ENCODE measurements around the gene KISS1. TPM values are rescaled to one million over a fixed set of nuclear protein-coding genes. Genes with fewer than 3 reads are reported as not detected.

KISS1 gene
- polyA plus RNA-seq, 1 donor (not counting 4 experiments of a cell fraction or from before 2014, with no cell fraction given) = not detected

- no peak overlapping the region for H3K9ac ChIP-seq (ENCODE audit: control insufficient read depth, extremely low read depth, insufficient read depth, low read length)
- no peaks in the 10 kb centered on the region for H3K79me2 ChIP-seq (ENCODE audit: control insufficient read depth, insufficient read depth, low read length)
- no peaks in the 10 kb centered on the region for H3K36me3 ChIP-seq (ENCODE audit: control insufficient read depth in 2 of 2, extremely low read depth in 1 of 2, insufficient read depth in 2 of 2, low read length in 2 of 2)
- no peak overlapping the region for H3K27ac ChIP-seq (ENCODE audit: control insufficient read depth, insufficient read depth, low read length)
- no peaks in the 10 kb centered on the region for H3K9me3 ChIP-seq (ENCODE audit: control insufficient read depth, low read depth, low read length)
- H3K4me2 ChIP-seq (ENCODE audit: control insufficient read depth, extremely low read depth, insufficient read depth, low read depth, low read length) = no peak overlapping the region
- dilution Hi-C loops (cut with MboI; ENCODE audit: extremely low pct_ligation_motif_present, low sequenced_read_pairs) = no loop called here
- no peaks in the 10 kb centered on the region for H4K20me1 ChIP-seq (ENCODE audit: control insufficient read depth, extremely low read depth, insufficient read depth, low read length)
- H2AFZ ChIP-seq (ENCODE audit: control insufficient read depth, low read length) = no peak overlapping the region
- H3K9me1 ChIP-seq (ENCODE audit: control insufficient read depth, extremely low read depth, insufficient read depth, low read length) = no peaks in the 10 kb centered on the region
- TF ChIP-seq, protein P1, sequence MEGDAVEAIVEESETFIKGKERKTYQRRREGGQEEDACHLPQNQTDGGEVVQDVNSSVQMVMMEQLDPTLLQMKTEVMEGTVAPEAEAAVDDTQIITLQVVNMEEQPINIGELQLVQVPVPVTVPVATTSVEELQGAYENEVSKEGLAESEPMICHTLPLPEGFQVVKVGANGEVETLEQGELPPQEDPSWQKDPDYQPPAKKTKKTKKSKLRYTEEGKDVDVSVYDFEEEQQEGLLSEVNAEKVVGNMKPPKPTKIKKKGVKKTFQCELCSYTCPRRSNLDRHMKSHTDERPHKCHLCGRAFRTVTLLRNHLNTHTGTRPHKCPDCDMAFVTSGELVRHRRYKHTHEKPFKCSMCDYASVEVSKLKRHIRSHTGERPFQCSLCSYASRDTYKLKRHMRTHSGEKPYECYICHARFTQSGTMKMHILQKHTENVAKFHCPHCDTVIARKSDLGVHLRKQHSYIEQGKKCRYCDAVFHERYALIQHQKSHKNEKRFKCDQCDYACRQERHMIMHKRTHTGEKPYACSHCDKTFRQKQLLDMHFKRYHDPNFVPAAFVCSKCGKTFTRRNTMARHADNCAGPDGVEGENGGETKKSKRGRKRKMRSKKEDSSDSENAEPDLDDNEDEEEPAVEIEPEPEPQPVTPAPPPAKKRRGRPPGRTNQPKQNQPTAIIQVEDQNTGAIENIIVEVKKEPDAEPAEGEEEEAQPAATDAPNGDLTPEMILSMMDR (optimal IDR thresholded peaks at IDR 0.05 in 1 of 3, IDR thresholded peaks at IDR 0.05 in 1 of 3, conservative IDR thresholded peaks at IDR 0.05 in 1 of 3; ENCODE audit: extremely low read depth in 1 of 3, insufficient read depth in 2 of 3, low read length in 3 of 3) = no peak
- no peak for TF ChIP-seq EZH2 (IDR thresholded peaks at IDR 0.05; ENCODE audit: low read length)
- no peak for DNase-seq (ENCODE audit: low read depth, low spot score)
- H3K27me3 ChIP-seq (ENCODE audit: control insufficient read depth, extremely low read depth, insufficient read depth, low read length) = peaks cover 5% of the 10 kb centered on the region
- FAIRE-seq = no peak
- H3K4me3 ChIP-seq (ENCODE audit: control insufficient read depth in 2 of 3, extremely low read depth in 1 of 3, insufficient read depth in 2 of 3, low read depth in 1 of 3, low read length in 3 of 3) = no peak overlapping the region
- peaks cover 20% of the 10 kb centered on the region for H3K4me1 ChIP-seq (ENCODE audit: control insufficient read depth, extremely low read depth, insufficient read depth, low read length)
Observed at GRCh38 chr1:204197068-204197467, 777 bp upstream of the KISS1 start.

DNA sequence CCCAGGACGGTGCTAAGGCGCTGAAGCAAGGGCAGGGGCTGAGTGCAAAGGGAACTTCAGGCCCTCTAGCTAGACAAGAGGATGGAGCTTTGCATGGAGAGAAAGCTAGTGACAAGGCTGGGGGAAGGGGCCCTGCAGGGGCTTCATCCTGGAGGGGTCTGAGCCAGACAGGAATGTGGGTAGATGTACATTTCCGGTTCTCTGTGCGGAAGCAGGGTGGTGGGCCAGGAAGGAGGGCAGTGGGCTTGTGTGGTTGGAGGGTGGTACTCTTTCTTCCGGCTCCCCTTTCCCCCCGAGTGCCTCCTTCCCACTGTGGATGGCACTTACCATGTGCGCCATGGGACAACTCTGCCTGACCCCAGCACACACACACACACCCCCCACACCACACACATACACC, 1.5 kb downstream of the KISS1 start:
- no peaks in the 10 kb centered on the region for H3K36me3 ChIP-seq (ENCODE audit: control insufficient read depth in 2 of 2, extremely low read depth in 1 of 2, insufficient read depth in 2 of 2, low read length in 2 of 2)
- peaks cover 5% of the 10 kb centered on the region for H3K27me3 ChIP-seq (ENCODE audit: control insufficient read depth, extremely low read depth, insufficient read depth, low read length)
- peaks cover 23% of the 10 kb centered on the region for H3K4me1 ChIP-seq (ENCODE audit: control insufficient read depth, extremely low read depth, insufficient read depth, low read length)
- no peaks in the 10 kb centered on the region for H4K20me1 ChIP-seq (ENCODE audit: control insufficient read depth, extremely low read depth, insufficient read depth, low read length)
- H3K27ac ChIP-seq (ENCODE audit: control insufficient read depth, insufficient read depth, low read length) = no peak overlapping the region
- no peak for FAIRE-seq
- H3K9me1 ChIP-seq (ENCODE audit: control insufficient read depth, extremely low read depth, insufficient read depth, low read length) = no peaks in the 10 kb centered on the region
- H3K9me3 ChIP-seq (ENCODE audit: control insufficient read depth, low read depth, low read length) = no peaks in the 10 kb centered on the region
- H3K4me2 ChIP-seq (ENCODE audit: control insufficient read depth, extremely low read depth, insufficient read depth, low read depth, low read length) = no peak overlapping the region
- no peak overlapping the region for H2AFZ ChIP-seq (ENCODE audit: control insufficient read depth, low read length)
- dilution Hi-C loops (cut with MboI; ENCODE audit: extremely low pct_ligation_motif_present, low sequenced_read_pairs) = no loop called here
- no peak overlapping the region for H3K4me3 ChIP-seq (ENCODE audit: control insufficient read depth in 2 of 3, extremely low read depth in 1 of 3, insufficient read depth in 2 of 3, low read depth in 1 of 3, low read length in 3 of 3)
- no peak for TF ChIP-seq EZH2 (IDR thresholded peaks at IDR 0.05; ENCODE audit: low read length)
- TF ChIP-seq, protein P1 (optimal IDR thresholded peaks at IDR 0.05 in 1 of 3, IDR thresholded peaks at IDR 0.05 in 1 of 3, conservative IDR thresholded peaks at IDR 0.05 in 1 of 3; ENCODE audit: extremely low read depth in 1 of 3, insufficient read depth in 2 of 3, low read length in 3 of 3) = no peak
- no peak overlapping the region for H3K9ac ChIP-seq (ENCODE audit: control insufficient read depth, extremely low read depth, insufficient read depth, low read length)
- DNase-seq (ENCODE audit: low read depth, low spot score) = no peak
- H3K79me2 ChIP-seq (ENCODE audit: control insufficient read depth, insufficient read depth, low read length) = no peaks in the 10 kb centered on the region
